NCI-H1694 treated with DMSO at 0.1 percent for 48 hours (cell line): Measurements from ENCODE around the gene CRYL1.

Experiments
- DNase-seq: peaks from one replicate; lab custom pipeline; 2025; lab: John Stamatoyannopoulos, UW

The CRYL1 gene

GRCh38 chr13:20398459-20398858 lies 127.2 kb downstream of the CRYL1 start:
- no peak for DNase-seq

- DNase-seq, result no peak
These were observed 127.8 kb downstream of the CRYL1 start for GRCh38 chr13:20397896-20398295.

GRCh38 chr13:20395061-20395916 lies 130.4 kb downstream of the CRYL1 start:
- DNase-seq, result no peak

GRCh38 chr13:20394506-20394905 lies 131.2 kb downstream of the CRYL1 start:
- DNase-seq, result no peak

- DNase-seq, result no peak
These were observed 131.5 kb downstream of the CRYL1 start for GRCh38 chr13:20394169-20394501.

GRCh38 chr13:20393273-20394168 lies 132.1 kb downstream of the CRYL1 start:
- no peak for DNase-seq

- DNase-seq, result no peak
These were observed 133.1 kb downstream of the CRYL1 start for GRCh38 chr13:20392530-20392929.

- DNase-seq, result no peak
These were observed 133.8 kb downstream of the CRYL1 start for GRCh38 chr13:20391597-20392452.

- DNase-seq, result no peak
These were observed 135.0 kb downstream of the CRYL1 start for GRCh38 chr13:20390526-20391175.

- DNase-seq, result no peak
These were observed 135.7 kb downstream of the CRYL1 start for GRCh38 chr13:20389696-20390525.

- no peak for DNase-seq
These were observed 137.5 kb downstream of the CRYL1 start for GRCh38 chr13:20388184-20388583.

GRCh38 chr13:20387441-20387971 lies 138.2 kb downstream of the CRYL1 start:
- DNase-seq, result no peak

- no peak for DNase-seq
These were observed 138.7 kb downstream of the CRYL1 start for GRCh38 chr13:20387006-20387405.

GRCh38 chr13:20383058-20383457 lies 142.6 kb downstream of the CRYL1 start:
- no peak for DNase-seq

- DNase-seq, result no peak
These were observed 144.3 kb downstream of the CRYL1 start for GRCh38 chr13:20381401-20381800.

- DNase-seq, result no peak
These were observed 146.9 kb downstream of the CRYL1 start for GRCh38 chr13:20378721-20379120.

GRCh38 chr13:20377720-20378119 lies 147.9 kb downstream of the CRYL1 start:
- no peak for DNase-seq

- no peak for DNase-seq
These were observed 149.8 kb downstream of the CRYL1 start for GRCh38 chr13:20375871-20376270.

- DNase-seq, result no peak
These were observed 151.8 kb downstream of the CRYL1 start for GRCh38 chr13:20373861-20374260.

GRCh38 chr13:20371825-20372224 lies 153.8 kb downstream of the CRYL1 start:
- no peak for DNase-seq
